ENCODE results near the gene CARNS1. TPM values are rescaled to one million over a fixed set of nuclear protein-coding genes. Genes with fewer than 3 reads are reported as not detected.
A peak's percentile ranks its signal among the peaks of the same experiment; 100 is the strongest.
"Not testable (repeated sequence)": the region's sequence is repeated elsewhere in the genome, so short reads cannot be mapped to it uniquely, and the experiment has no call there.

CARNS1 gene
- total RNA-seq, 1 donor from 2014 or later, result 2.7 TPM

GRCh38 chr11:67465189-67465510, 49.7 kb downstream of the CARNS1 start:
- H3K36me3 ChIP-seq, result no peaks in the 10 kb centered on the region
- H3K4me1 ChIP-seq, result peaks cover 26% of the 10 kb centered on the region
- no peaks in the 10 kb centered on the region for H3K27me3 ChIP-seq
- no peak for ATAC-seq
- no peak for TF ChIP-seq CTCF (IDR thresholded peaks at IDR 0.05)
- intact Hi-C loops (cut with DNase I), result no loop called here
- peak overlapping the region; percentile 92 for H3K27ac ChIP-seq
- no peak for DNase-seq
- H3K4me3 ChIP-seq, result peak overlapping the region; percentile 73
- H3K9me3 ChIP-seq, result no peaks in the 10 kb centered on the region

DNA sequence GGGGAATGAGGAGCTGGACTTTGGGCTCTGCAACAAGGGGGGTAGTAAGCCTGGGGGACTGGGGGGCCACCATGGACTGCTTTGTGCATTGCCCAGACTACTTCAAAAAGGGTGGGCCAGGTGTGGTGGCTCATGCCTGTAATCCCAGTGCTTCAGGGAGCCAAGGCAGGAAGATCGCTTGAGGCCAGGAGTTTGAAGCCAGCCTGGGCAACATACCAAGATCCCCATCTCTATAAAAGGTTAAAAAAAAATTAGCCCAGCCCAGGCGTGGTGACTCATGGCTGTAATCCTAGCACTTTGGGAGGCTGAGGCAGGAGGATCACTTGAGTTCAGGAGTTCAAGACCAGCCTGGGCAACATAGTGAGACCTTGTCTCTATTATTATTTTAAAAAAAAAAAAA, 50.1 kb downstream of the CARNS1 start:
- H3K27me3 ChIP-seq; DNase-seq; ATAC-seq; H3K9me3 ChIP-seq; H3K36me3 ChIP-seq; intact Hi-C loops (cut with DNase I): not testable (repeated sequence)
- Histone ChIP-seq H3K27ac (peak overlapping the region; percentile 92), H3K4me3 (peak overlapping the region; percentile 73), H3K4me1 (peaks cover 26% of the 10 kb centered on the region)

- Histone ChIP-seq H3K27me3 (no peaks in the 10 kb centered on the region), H3K4me1 (peaks cover 26% of the 10 kb centered on the region), H3K27ac (no peak overlapping the region), H3K9me3 (no peaks in the 10 kb centered on the region), H3K4me3 (no peak overlapping the region), H3K36me3 (no peaks in the 10 kb centered on the region)
- DNase-seq, result no peak
- ATAC-seq, result no peak
- intact Hi-C loops (cut with DNase I), result no loop called here
- no peak for TF ChIP-seq CTCF (IDR thresholded peaks at IDR 0.05)
Observed at GRCh38 chr11:67466367-67466766, 50.9 kb downstream of the CARNS1 start.

GRCh38 chr11:67466962-67467771, 51.7 kb downstream of the CARNS1 start:
- Histone ChIP-seq H3K9me3 (no peaks in the 10 kb centered on the region), H3K27me3 (no peaks in the 10 kb centered on the region), H3K4me3 (no peak overlapping the region), H3K4me1 (peaks cover 26% of the 10 kb centered on the region), H3K27ac (no peak overlapping the region), H3K36me3 (no peaks in the 10 kb centered on the region)
- DNase-seq (peak; percentile 66), ATAC-seq (no peak)
- intact Hi-C loops (cut with DNase I), result no loop called here
- no peak for TF ChIP-seq CTCF (IDR thresholded peaks at IDR 0.05)

DNA sequence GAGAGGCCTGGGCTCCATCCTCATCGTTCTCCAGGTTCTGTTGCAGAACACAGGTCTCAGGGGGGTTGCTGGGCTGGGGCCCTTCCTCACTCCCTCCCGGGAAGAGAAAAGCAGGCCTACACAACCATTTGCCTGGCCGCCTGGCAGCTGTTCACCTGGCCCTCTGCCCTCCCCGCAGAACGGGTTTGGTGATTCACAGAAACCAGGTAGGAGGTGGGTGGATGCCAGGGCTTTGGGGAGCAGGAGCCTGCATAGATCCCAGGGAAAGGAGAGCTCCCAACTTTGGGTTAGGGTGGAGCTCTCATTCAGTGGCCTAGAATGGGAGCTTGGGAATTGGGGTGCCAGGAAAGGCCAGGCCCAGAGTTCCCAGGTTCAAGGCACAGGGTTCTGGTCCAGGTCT, 52.6 kb downstream of the CARNS1 start:
- H3K36me3 ChIP-seq, result no peaks in the 10 kb centered on the region
- H3K4me1 ChIP-seq, result peaks cover 26% of the 10 kb centered on the region
- no peaks in the 10 kb centered on the region for H3K27me3 ChIP-seq
- no peak for TF ChIP-seq CTCF (IDR thresholded peaks at IDR 0.05)
- intact Hi-C loops (cut with DNase I), result no loop called here
- H3K4me3 ChIP-seq, result peak overlapping the region; percentile 97
- peak; percentile 7 for ATAC-seq
- no peaks in the 10 kb centered on the region for H3K9me3 ChIP-seq
- H3K27ac ChIP-seq, result peak overlapping the region; percentile 93
- peak; percentile 92 for DNase-seq

DNA sequence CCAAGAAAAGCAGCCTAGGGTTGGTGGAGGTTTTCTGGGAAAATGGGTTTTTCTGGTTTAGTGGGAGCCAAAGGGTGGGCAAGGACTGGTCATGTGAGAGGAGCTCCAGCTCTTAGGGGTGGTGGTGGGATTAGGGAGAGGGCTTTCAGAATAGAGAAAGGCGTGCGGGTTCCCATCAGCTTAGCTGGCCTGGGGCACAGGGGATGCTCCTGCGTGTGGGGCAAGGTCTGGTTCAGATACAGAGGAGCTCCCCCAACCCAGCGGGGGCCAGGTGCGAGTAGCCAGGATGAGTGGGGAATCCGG, 52.9 kb downstream of the CARNS1 start:
- Histone ChIP-seq H3K9me3 (no peaks in the 10 kb centered on the region), H3K27me3 (no peaks in the 10 kb centered on the region), H3K4me3 (peak overlapping the region; percentile 97), H3K36me3 (no peaks in the 10 kb centered on the region), H3K27ac (peak overlapping the region; percentile 93), H3K4me1 (peaks cover 26% of the 10 kb centered on the region)
- no peak for DNase-seq
- ATAC-seq, result no peak
- no peak for TF ChIP-seq CTCF (IDR thresholded peaks at IDR 0.05)
- intact Hi-C loops (cut with DNase I), result no loop called here
